OCI-LY3 (cell line): ENCODE results near the gene LSP1.

ENCODE experiments used
- CTCF ChIP-seq: fragments of 200-600, 300-600 bp; sonication (generic); IDR thresholded peaks from 2 replicates; pipeline ENCODE4 v1.5.1; 2014; ENCODE audit warnings: antibody characterized with exemption, low read length, low read depth
- EZH2phosphoT487 ChIP-seq: fragments of 200-600 bp; shearing (Covaris generic); IDR thresholded peaks from 2 replicates; pipeline ENCODE4 v1.6.1; 2018; ENCODE audit warnings: antibody characterized with exemption, mixed run types, low read depth

- TF ChIP-seq CTCF: no peak
- no peak for TF ChIP-seq EZH2phosphoT487
These were observed 18.6 kb downstream of the LSP1 start for GRCh38 chr11:1871531-1871930.
